Glutamatergic neuron (in vitro differentiated cells): Measurements from ENCODE around the gene PCNT. TPM values are rescaled to one million over a fixed set of nuclear protein-coding genes. Genes with fewer than 3 reads are reported as not detected.

Experiments
- DNase-seq: peaks from one replicate; pipeline ENCODE4 v3.0.0; 2022
- H3K27ac Mint-ChIP-seq: one replicate; pipeline ENCODE4 v1.8.0; 2020; ENCODE audit warnings: mild to moderate bottlenecking, mixed read lengths, inconsistent platforms; ENCODE audit not compliant: unreplicated experiment
- H3K27me3 Mint-ChIP-seq: one replicate; pipeline ENCODE4 v1.8.0; 2020; ENCODE audit warnings: mild to moderate bottlenecking, moderate library complexity, mixed read lengths, inconsistent platforms; ENCODE audit not compliant: unreplicated experiment
- H3K36me3 Mint-ChIP-seq: one replicate; pipeline ENCODE4 v1.8.0; 2020; ENCODE audit warnings: mild to moderate bottlenecking, mixed read lengths, inconsistent platforms; ENCODE audit not compliant: unreplicated experiment
- H3K4me1 Mint-ChIP-seq: one replicate; pipeline ENCODE4 v1.8.0; 2020; ENCODE audit warnings: mild to moderate bottlenecking, low read depth, mixed read lengths, inconsistent platforms; ENCODE audit not compliant: unreplicated experiment
- H3K4me3 Mint-ChIP-seq: one replicate; pipeline ENCODE4 v1.8.0; 2020; ENCODE audit warnings: mild to moderate bottlenecking, mixed read lengths, inconsistent platforms; ENCODE audit not compliant: unreplicated experiment
- H3K9me3 Mint-ChIP-seq: one replicate; pipeline ENCODE4 v1.8.0; 2020; ENCODE audit warnings: mild to moderate bottlenecking, moderate library complexity, mixed read lengths, inconsistent platforms; ENCODE audit not compliant: unreplicated experiment
- total RNA-seq: library from RNA; stranded (reverse); fragmentation: NEBNext Ultra II Directional; extraction: Animal tissue kit (Norgen Biotek cat#: 25700); gene quantifications from one replicate; pipeline ENCODE4 v1.2.1, GENCODE V29; 2021; ENCODE audit not compliant: unreplicated experiment
- TF ChIP-seq, protein P1 (sequence below): fragments of 200-600 bp; sonication (generic); IDR thresholded peaks from one replicate; pipeline ENCODE4 v1.5.0; 2021; ENCODE audit not compliant: partially characterized antibody, unreplicated experiment

The PCNT gene
- total RNA-seq, 1 donor from 2014 or later: 117 TPM

DNA sequence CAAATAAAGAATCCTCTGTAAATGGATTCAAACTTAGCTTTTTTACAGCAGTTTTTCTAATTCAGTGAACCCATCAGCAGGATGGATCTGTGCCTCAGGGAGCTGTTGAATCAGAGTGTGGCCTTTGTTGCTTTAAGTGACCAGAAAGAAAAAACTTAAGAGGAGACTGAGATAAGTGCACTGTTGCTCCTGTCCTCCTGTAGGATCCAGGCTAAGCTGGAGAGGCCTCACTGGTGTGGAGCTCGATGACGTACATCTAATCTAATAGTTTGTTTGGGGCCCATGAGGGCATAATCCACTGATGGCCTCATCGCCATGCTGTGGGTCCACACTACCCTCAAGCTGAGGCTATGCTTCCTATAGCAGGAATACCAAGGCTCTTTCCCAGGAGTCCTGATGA is 145.3 kb downstream of the PCNT start:
- H3K27ac Mint-ChIP-seq: no peak overlapping the region
- H3K4me1 Mint-ChIP-seq: no peaks in the 10 kb centered on the region
- no peaks in the 10 kb centered on the region for H3K9me3 Mint-ChIP-seq
- no peaks in the 10 kb centered on the region for H3K27me3 Mint-ChIP-seq
- H3K36me3 Mint-ChIP-seq: peaks cover 4% of the 10 kb centered on the region
- TF ChIP-seq, protein P1, sequence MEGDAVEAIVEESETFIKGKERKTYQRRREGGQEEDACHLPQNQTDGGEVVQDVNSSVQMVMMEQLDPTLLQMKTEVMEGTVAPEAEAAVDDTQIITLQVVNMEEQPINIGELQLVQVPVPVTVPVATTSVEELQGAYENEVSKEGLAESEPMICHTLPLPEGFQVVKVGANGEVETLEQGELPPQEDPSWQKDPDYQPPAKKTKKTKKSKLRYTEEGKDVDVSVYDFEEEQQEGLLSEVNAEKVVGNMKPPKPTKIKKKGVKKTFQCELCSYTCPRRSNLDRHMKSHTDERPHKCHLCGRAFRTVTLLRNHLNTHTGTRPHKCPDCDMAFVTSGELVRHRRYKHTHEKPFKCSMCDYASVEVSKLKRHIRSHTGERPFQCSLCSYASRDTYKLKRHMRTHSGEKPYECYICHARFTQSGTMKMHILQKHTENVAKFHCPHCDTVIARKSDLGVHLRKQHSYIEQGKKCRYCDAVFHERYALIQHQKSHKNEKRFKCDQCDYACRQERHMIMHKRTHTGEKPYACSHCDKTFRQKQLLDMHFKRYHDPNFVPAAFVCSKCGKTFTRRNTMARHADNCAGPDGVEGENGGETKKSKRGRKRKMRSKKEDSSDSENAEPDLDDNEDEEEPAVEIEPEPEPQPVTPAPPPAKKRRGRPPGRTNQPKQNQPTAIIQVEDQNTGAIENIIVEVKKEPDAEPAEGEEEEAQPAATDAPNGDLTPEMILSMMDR: no peak
- H3K4me3 Mint-ChIP-seq: no peak overlapping the region
- no peak for DNase-seq

DNA sequence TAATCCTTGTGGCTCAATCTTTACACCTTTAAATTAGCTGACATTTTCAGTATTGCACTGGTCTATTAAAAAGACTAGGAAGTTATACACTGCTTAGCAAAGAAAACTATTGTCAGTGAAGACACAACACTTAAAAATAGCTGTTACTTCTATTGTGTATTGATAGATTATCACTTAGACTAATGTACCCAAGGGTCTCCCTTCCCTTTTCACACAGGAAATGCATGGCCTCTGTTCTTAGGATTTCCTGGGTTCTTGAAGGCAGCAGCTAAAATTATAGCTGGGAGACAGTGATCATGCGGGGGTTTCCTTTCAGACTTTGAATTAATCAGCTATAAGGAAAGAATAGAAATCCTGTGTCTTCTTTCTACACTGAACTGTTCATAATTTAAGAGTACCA is 147.6 kb downstream of the PCNT start:
- Mint-ChIP-seq H3K27me3 (no peaks in the 10 kb centered on the region), H3K4me1 (no peaks in the 10 kb centered on the region), H3K4me3 (no peak overlapping the region), H3K36me3 (peaks cover 4% of the 10 kb centered on the region), H3K27ac (no peak overlapping the region), H3K9me3 (no peaks in the 10 kb centered on the region)
- TF ChIP-seq, protein P1: no peak
- DNase-seq: no peak

DNA sequence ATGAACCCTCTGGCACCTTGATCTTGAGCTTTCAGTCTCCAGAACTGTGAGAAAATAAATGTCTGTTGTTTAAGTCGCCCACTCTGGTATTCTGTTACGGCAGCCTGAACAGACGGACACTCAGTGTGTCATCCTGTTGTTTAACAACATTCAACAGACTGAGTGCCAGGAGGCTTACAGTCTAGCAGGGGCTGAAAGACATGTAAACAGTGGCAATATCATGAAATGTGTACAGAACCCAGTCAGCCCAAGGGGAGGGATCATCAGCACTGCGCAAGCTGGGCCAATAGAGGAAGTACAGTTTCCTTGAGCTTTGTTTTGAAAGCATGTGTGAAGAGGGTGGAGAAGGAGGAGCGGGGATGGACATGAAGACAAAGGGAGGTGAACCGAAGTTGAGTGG is 148.3 kb downstream of the PCNT start:
- Mint-ChIP-seq H3K36me3 (peaks cover 4% of the 10 kb centered on the region), H3K9me3 (no peaks in the 10 kb centered on the region), H3K27me3 (no peaks in the 10 kb centered on the region), H3K4me3 (no peak overlapping the region), H3K4me1 (no peaks in the 10 kb centered on the region), H3K27ac (no peak overlapping the region)
- DNase-seq: no peak
- TF ChIP-seq, protein P1: no peak

DNA sequence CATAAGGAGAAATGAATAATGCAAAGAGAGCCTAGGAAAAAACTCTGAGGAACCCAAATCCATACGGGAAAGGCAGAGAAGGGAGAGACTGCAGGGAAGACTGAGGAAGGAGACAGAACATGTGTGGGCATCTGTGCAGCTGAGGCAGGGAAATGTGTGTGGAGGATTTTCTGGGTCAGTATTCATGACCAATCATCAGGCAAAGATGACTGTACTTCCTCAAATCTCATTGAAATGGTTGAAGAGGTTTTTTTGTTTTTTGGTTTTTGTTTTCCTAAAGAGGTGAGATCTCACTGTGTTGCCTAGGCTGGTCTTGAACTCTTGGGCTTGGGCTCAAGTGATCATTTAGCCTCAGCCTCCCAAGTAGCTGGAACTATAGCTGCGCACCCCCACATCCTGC is 150.4 kb downstream of the PCNT start:
- Mint-ChIP-seq H3K4me1 (no peaks in the 10 kb centered on the region), H3K4me3 (no peak overlapping the region), H3K9me3 (no peaks in the 10 kb centered on the region), H3K36me3 (peaks cover 4% of the 10 kb centered on the region), H3K27ac (no peak overlapping the region), H3K27me3 (no peaks in the 10 kb centered on the region)
- TF ChIP-seq, protein P1: no peak
- DNase-seq: no peak

DNA sequence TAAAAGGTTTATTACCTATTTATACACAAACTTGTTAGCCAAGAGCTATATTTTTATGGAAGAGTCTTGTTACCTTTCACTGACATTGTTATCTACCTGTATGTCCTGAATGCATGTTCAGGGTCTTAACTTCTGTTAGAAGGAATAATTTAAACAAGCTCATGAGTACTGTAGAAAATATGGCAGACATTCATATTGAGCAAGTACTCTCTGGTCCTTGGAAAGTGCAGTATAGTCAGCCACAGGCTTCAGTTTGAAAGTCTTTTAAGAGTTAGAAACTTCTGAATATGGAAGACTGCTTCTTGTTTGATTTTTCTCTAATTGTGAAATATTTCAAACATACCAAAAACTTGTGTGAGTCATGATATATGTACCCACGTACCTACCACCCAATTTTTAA is 151.3 kb downstream of the PCNT start:
- no peak overlapping the region for H3K4me3 Mint-ChIP-seq
- H3K27ac Mint-ChIP-seq: no peak overlapping the region
- TF ChIP-seq, protein P1: no peak
- no peaks in the 10 kb centered on the region for H3K9me3 Mint-ChIP-seq
- no peak for DNase-seq
- H3K27me3 Mint-ChIP-seq: no peaks in the 10 kb centered on the region
- no peaks in the 10 kb centered on the region for H3K4me1 Mint-ChIP-seq
- H3K36me3 Mint-ChIP-seq: peaks cover 4% of the 10 kb centered on the region
